RWPE1 (cell line): ENCODE data around the gene CC2D1A.

Source experiments
- CTCF ChIA-PET: fragments of 350-600 bp; sonication (Branson Sonifier 250); formaldehyde crosslinking; extraction: SDS; loops from one replicate; lab custom pipeline; 2021; lab: Yijun Ruan, JAX
- POLR2A ChIA-PET: fragments of 400-600 bp; formaldehyde crosslinking; extraction: SDS; loops from one replicate; lab custom pipeline; 2020; ENCODE audit warnings: antibody characterized with exemption; ENCODE audit not compliant: low non-redundant PET; lab: Yijun Ruan, JAX
- DNase-seq: peaks from one replicate; pipeline ENCODE4 v3.0.0; 2012; ENCODE audit warnings: low spot score
- H3K27ac ChIP-seq: fragments of 450-650 bp; 2 replicates; pipeline ENCODE4 v1.5.1; 2017
- TF ChIP-seq, protein P1 (sequence below): fragments of 450-650 bp; conservative IDR thresholded peaks from 2 replicates; pipeline ENCODE4 v1.5.1; 2017; ENCODE audit warnings: low read depth, mild to moderate bottlenecking

The CC2D1A gene

DNA sequence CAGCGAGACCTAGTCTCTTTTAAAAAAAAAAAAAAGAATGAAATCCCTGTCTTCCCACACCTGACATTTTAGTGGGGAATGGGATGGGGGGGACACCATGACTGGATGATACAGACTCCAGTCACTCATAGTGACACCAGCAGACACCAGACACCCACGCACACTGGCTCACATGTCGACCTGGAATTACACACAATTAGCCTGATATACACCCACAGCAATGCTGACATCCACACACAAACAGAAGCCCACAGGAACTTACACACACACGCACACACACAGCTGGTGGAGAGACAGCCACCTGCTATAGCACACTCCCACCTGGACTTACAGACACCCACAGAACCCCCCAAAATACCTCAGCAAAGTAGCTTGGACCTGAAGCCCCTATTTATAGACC, 37.3 kb upstream of the CC2D1A start:
- CTCF ChIA-PET, result interaction anchor here (1.0 kb wide), 1 partner anchor 190 kb away, joined by 3 read pairs; no protein-coding TSS in a partner anchor
- POLR2A ChIA-PET, result no interaction called here
- H3K27ac ChIP-seq, result no peak overlapping the region
- TF ChIP-seq, protein P1, sequence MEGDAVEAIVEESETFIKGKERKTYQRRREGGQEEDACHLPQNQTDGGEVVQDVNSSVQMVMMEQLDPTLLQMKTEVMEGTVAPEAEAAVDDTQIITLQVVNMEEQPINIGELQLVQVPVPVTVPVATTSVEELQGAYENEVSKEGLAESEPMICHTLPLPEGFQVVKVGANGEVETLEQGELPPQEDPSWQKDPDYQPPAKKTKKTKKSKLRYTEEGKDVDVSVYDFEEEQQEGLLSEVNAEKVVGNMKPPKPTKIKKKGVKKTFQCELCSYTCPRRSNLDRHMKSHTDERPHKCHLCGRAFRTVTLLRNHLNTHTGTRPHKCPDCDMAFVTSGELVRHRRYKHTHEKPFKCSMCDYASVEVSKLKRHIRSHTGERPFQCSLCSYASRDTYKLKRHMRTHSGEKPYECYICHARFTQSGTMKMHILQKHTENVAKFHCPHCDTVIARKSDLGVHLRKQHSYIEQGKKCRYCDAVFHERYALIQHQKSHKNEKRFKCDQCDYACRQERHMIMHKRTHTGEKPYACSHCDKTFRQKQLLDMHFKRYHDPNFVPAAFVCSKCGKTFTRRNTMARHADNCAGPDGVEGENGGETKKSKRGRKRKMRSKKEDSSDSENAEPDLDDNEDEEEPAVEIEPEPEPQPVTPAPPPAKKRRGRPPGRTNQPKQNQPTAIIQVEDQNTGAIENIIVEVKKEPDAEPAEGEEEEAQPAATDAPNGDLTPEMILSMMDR, result no peak
- no peak for DNase-seq

DNA sequence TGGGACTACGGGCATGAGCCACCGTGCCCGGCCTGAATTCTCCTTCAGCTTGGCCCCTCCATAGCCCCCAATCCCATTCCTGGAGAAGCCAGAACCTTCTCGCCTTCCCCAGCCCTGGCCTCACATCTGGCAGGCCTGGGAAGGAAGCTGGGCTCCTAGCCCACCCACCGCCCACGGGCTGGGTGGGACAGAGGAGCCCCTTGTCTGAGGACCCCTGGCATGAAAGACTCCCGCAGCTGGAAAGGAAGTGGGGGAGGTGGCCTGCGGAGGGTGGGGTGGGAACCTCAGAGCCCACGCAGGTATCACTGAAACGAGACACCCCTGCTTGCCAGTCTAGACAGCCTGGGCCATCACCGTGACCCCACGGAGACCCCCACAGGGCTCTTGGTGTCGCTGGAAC, 36.7 kb upstream of the CC2D1A start:
- no peak overlapping the region for H3K27ac ChIP-seq
- ChIA-PET CTCF (interaction anchor here (0.7 to 1.0 kb wide), 2 partner anchors 19 to 190 kb away, joined by 3 to 4 read pairs; no protein-coding TSS in a partner anchor), POLR2A (no interaction called here)
- TF ChIP-seq, protein P1, result no peak
- DNase-seq, result no peak

DNA sequence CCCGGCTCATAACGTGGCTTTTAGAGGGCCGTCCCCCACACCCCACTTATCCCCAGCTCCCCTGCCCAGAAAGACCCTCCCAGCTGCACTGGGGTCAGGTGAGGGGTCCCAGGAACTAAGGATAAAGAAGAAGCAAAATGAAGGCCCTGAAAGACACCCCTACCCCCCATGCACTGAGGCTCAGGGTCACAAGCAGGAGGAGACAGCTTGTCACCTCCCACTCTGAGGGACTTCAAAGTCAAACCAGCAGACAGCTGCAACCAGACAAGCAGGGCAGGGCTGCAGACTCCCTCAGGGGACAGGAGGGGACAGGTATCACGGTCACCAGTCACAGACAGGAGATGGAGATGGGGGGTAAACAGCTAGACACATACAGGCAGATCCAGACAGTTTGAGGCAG, 35.1 kb upstream of the CC2D1A start:
- ChIA-PET CTCF (interaction anchor here (1.1 kb wide), 1 partner anchor 203 kb away, joined by 3 read pairs; no protein-coding TSS in a partner anchor), POLR2A (no interaction called here)
- H3K27ac ChIP-seq, result peak overlapping the region; percentile 15; the same call in 1 of the 2 replicates
- TF ChIP-seq, protein P1, result no peak
- no peak for DNase-seq

DNA sequence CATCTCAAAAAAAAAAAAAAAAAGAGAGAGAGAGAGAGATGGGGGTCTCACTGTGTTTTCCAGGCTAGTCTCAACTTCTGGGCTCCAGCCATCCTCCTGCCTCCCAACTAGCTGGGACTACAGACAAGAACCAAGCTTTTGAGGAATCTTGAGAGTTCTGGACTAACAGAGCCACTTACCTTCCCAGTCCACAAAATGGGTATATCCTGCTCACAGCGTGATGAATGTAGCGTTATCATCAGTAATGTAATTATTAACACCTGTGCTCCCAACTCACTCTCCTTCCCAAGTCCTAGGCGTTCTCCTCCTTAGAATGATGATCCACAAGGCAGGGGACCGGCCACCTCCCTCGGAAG, 33.7 kb upstream of the CC2D1A start:
- CTCF ChIA-PET, result interaction anchor here (0.6 to 1.1 kb wide), 2 partner anchors 88 to 201 kb away, joined by 3 to 4 read pairs; no protein-coding TSS in a partner anchor
- TF ChIP-seq, protein P1, result no peak
- no peak overlapping the region for H3K27ac ChIP-seq
- POLR2A ChIA-PET, result no interaction called here
- DNase-seq, result no peak

DNA sequence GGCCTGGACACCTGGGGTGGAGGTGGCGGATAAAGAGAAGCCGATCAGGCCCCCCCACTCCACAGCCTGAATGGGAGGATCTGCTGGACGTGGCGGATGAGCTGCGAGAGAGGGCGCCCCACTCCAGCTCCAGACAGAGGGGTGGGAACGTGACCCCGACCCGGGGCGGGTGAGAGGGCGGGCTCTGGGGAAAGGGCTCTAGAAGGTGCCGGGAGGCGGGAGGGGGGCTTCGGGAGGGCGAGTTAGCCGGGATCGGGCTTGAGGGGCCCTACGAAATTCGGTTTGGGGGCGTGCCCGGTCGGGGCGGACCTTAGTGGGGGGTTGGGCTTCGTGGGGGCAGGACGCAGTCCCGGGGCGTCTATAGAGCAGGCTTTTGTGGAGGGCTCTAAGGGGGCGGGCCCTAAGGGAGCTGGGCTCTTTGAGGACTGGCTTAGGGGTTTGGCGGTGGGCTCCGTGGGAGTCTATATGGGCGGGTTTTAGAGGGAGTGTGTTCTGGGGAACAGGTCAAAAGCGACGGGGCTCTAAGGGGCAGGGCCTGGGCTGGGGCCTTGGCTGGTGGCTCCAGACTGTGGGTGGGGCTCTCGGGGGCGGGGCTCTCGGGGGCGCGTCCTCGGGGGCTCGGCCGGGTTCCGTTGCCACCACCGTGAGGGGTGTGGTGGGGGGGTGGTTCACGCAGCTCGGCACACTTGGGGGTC, 33.2 kb upstream of the CC2D1A start:
- no peak overlapping the region; the same call in 1 of the 2 replicates for H3K27ac ChIP-seq
- TF ChIP-seq, protein P1, result peak; percentile 52
- no peak for DNase-seq
- ChIA-PET CTCF (interaction anchor here (0.6 to 1.1 kb wide), 3 partner anchors 45 to 200 kb away, joined by 3 to 7 read pairs (median 3); no protein-coding TSS in a partner anchor), POLR2A (interaction anchor here (0.6 kb wide), 1 partner anchor 26 kb away, joined by 3 read pairs; no protein-coding TSS in a partner anchor)

DNA sequence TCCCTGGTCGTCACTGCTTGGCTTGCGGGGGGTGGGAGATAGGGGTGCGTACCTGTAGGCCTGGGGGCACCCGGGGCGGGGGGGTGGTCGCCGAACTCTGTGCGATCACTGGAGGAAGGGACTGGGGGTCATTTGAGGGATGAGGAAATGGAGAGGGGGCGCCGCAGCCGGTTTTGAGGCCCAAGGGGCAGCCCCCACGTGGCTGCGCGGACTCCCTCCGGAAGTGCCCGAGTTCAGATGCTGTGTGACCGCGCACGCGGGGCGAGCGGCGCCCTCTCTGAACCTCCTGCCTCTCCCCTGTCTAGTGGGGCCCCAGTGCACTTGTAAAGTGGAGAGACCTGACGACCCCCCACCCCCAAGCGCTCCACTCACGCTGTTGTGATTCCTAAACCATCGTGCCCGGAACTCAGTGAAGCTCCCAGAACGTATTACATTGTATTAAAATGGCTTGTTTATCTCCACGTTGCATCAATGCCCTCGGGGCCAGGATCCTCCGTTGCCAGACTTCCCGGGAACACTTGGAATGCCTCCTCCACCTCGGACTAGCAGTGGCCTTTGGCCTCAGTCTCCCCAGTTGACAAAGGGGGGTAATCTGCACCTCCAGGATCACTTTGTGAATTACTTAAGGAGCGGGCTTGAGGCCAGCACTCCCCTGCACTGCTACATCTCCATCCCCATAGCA, 32.0 kb upstream of the CC2D1A start:
- ChIA-PET POLR2A (no interaction called here), CTCF (interaction anchor here (1.0 kb wide), 1 partner anchor 186 kb away, joined by 3 read pairs; no protein-coding TSS in a partner anchor)
- TF ChIP-seq, protein P1, result no peak
- DNase-seq, result no peak
- H3K27ac ChIP-seq, result 0 out of 2 replicates have a peak overlapping the region, but pooled peaks have one; percentile 4
